ENCODE measurements around the gene HTRA2.

Gene HTRA2

GRCh38 chr2:74497777-74498499 lies 31.8 kb upstream of the HTRA2 start:
- H3K27me3 Mint-ChIP-seq = peaks cover 46% of the 10 kb centered on the region

DNA sequence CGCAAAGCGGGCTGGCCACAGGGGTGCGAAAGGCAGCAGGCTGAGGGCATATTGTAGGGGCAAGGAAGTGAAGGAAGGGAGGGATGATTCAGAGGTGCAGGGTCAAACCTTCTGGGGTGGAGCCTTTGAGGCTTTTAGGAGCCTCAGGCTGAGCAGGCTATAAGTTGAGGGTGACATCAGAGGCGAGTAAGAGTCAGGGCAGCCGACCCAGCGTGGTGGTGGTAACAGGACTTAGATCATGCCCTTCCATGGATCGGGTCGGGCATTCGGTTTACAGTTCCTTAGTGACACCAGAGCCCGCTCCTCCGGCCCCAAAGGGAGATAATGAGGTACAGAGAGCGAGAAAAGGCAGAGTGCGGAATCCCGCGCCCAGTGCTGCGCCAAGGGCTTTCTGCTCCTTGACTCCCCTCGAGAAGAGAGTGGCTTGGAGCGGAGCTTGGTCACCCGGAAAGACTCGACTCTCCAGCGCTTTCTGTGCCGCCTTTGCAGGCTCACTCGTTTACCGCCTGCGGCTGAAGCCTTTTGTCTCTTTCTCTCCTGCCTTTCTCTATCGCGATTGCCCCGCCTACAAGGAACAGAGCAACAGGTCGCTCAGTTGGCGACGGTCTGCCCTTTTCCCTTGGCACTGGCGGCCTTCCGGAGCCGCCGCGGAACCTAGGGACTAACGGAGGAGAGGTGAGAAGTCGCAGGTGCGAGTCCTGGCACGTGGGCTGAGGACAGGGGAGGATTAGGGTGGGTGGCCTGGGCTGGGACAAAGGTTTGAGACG lies 31.1 kb upstream of the HTRA2 start:
- Mint-ChIP-seq H3K9me3 (no peaks in the 10 kb centered on the region), H3K4me1 (ENCODE audit: low read depth) (peaks cover 48% of the 10 kb centered on the region), H3K36me3 (ENCODE audit: low read depth) (peaks cover 8% of the 10 kb centered on the region), H3K27me3 (peaks cover 50% of the 10 kb centered on the region), H3K27ac (peak overlapping the region; percentile 77), H3K4me3 (peak overlapping the region; percentile 80)

More at GRCh38 chr2:74497777-74498499, 31.8 kb upstream of the HTRA2 start:
- Mint-ChIP-seq H3K4me1 (ENCODE audit: low read depth) (peaks cover 42% of the 10 kb centered on the region), H3K9me3 (no peaks in the 10 kb centered on the region), H3K4me3 (peak overlapping the region; percentile 80), H3K27ac (peak overlapping the region; percentile 77), H3K36me3 (ENCODE audit: low read depth) (peaks cover 11% of the 10 kb centered on the region)

GRCh38 chr2:74499267-74499939 lies 30.3 kb upstream of the HTRA2 start, which contains the start of gene LBX2:
TSS of gene LBX2 (minus strand) at chr2:74499603. CDS start at chr2:74499537, 66 bp downstream.
- Mint-ChIP-seq H3K4me3 (peak within 1 kb of the TSS; percentile 80), H3K36me3 (ENCODE audit: low read depth) (peaks cover 1% of the 10 kb centered on the region), H3K27me3 (peaks cover 56% of the 10 kb centered on the region), H3K27ac (peak within 1 kb of the TSS; percentile 77), H3K9me3 (no peaks in the 10 kb centered on the region), H3K4me1 (ENCODE audit: low read depth) (peaks cover 55% of the 10 kb centered on the region)

DNA sequence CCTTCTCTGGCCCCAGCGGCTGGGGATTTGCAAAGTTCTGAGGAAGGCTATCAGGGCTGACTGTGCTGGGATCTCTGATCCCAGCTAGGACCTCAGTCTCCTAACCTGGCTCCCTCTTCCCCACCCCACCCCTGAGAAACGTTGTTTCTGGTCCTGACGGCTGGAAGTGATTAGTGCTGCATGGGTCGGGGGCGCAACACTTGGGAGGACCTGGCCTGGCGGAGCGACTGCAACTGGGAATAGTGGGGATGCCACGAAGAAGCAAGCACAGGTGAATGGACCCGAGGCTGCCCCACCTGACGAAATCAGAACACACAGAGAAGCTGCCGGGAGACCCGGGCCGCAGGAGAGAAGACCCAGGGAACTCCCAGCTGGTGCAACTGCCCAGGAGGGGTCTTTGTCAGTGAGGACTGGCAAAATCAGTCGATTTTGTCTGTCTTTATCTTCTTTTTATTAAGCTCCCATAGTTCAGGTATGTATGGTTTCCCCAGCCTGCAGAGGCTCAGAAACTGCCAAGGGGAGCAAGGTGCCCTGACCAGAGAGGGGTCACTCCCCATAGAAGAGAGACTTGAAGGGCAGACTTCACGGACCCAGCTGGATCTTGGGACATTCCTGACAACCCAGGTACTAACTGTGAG lies 29.7 kb upstream of the HTRA2 start:
- Mint-ChIP-seq H3K4me1 (ENCODE audit: low read depth) (peaks cover 62% of the 10 kb centered on the region), H3K27me3 (peaks cover 61% of the 10 kb centered on the region), H3K27ac (no peak overlapping the region), H3K9me3 (no peaks in the 10 kb centered on the region), H3K36me3 (ENCODE audit: low read depth) (peaks cover 7% of the 10 kb centered on the region), H3K4me3 (no peak overlapping the region)

DNA sequence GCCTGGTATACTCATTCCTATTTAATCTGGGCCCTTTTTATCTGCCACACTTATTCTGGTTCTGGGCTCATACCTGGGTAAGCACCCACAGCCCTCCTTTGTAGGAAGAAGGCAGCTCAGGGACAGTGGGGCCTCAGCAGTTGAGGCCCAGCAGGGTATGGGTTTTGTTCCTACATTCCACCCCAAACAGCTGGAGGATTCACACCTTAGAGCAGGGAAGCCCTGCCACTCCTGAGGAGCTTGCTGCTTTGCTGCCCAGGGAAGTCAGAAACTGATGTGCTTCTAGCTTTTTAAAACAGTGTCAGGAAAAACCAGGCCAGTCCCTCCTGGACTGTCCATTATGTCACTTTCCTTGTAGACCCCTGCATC lies 29.2 kb upstream of the HTRA2 start:
- Mint-ChIP-seq H3K9me3 (no peaks in the 10 kb centered on the region), H3K36me3 (ENCODE audit: low read depth) (peaks cover 12% of the 10 kb centered on the region), H3K27me3 (peaks cover 61% of the 10 kb centered on the region), H3K4me1 (ENCODE audit: low read depth) (peaks cover 67% of the 10 kb centered on the region), H3K4me3 (no peak overlapping the region), H3K27ac (no peak overlapping the region)

GRCh38 chr2:74501335-74502071 lies 28.2 kb upstream of the HTRA2 start:
- Mint-ChIP-seq H3K4me1 (ENCODE audit: low read depth) (peaks cover 72% of the 10 kb centered on the region), H3K9me3 (no peaks in the 10 kb centered on the region), H3K4me3 (no peak overlapping the region), H3K27ac (no peak overlapping the region), H3K27me3 (peaks cover 61% of the 10 kb centered on the region), H3K36me3 (ENCODE audit: low read depth) (peaks cover 20% of the 10 kb centered on the region)

DNA sequence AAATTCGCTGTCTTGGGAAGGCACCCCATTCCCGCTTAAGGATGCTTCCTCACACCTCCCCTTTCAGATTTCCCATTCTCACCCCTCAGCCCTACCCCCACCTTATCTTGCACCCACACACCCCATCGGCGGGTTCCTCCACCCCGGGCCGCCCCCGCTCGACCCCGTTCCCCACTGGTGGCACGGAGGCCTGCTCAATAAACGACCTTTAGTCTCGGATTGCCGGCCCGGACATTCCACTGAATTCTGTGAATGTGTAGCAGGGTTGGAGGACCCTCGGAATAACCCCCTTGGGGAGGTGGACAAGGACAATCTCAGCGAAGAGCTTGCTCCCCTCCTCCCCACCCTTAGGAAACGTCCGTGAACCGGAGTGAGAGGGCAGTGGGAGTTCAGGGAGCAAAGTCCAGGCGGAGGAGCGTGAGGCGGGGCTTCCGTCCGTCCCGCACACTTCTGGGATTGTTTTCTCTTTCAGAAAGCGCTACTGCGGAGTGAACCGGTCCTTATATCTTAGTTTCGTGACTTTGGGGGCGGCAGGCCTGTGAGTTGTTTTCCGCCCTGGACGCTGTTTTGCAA lies 27.5 kb upstream of the HTRA2 start:
- Mint-ChIP-seq H3K36me3 (ENCODE audit: low read depth) (peaks cover 25% of the 10 kb centered on the region), H3K4me3 (peak overlapping the region; percentile 73), H3K27me3 (peaks cover 61% of the 10 kb centered on the region), H3K9me3 (no peaks in the 10 kb centered on the region), H3K27ac (no peak overlapping the region), H3K4me1 (ENCODE audit: low read depth) (peaks cover 80% of the 10 kb centered on the region)

GRCh38 chr2:74502720-74503505 lies 26.8 kb upstream of the HTRA2 start:
- Mint-ChIP-seq H3K27ac (no peak overlapping the region), H3K4me1 (ENCODE audit: low read depth) (peaks cover 79% of the 10 kb centered on the region), H3K36me3 (ENCODE audit: low read depth) (peaks cover 28% of the 10 kb centered on the region), H3K27me3 (peaks cover 57% of the 10 kb centered on the region), H3K9me3 (no peaks in the 10 kb centered on the region), H3K4me3 (peak overlapping the region; percentile 73)

- H3K27me3 Mint-ChIP-seq = peaks cover 51% of the 10 kb centered on the region
- H3K9me3 Mint-ChIP-seq = no peaks in the 10 kb centered on the region
- H3K27ac Mint-ChIP-seq = no peak overlapping the region
- peaks cover 28% of the 10 kb centered on the region for H3K36me3 Mint-ChIP-seq (ENCODE audit: low read depth)
- peak overlapping the region; percentile 73 for H3K4me3 Mint-ChIP-seq
- H3K4me1 Mint-ChIP-seq (ENCODE audit: low read depth) = peaks cover 77% of the 10 kb centered on the region
Measured at GRCh38 chr2:74503506-74504475, 25.9 kb upstream of the HTRA2 start.

GRCh38 chr2:74504591-74504990 lies 25.1 kb upstream of the HTRA2 start:
- Mint-ChIP-seq H3K4me3 (peak overlapping the region; percentile 31), H3K27ac (no peak overlapping the region), H3K27me3 (peaks cover 48% of the 10 kb centered on the region), H3K36me3 (ENCODE audit: low read depth) (peaks cover 28% of the 10 kb centered on the region), H3K9me3 (no peaks in the 10 kb centered on the region), H3K4me1 (ENCODE audit: low read depth) (peaks cover 72% of the 10 kb centered on the region)

DNA sequence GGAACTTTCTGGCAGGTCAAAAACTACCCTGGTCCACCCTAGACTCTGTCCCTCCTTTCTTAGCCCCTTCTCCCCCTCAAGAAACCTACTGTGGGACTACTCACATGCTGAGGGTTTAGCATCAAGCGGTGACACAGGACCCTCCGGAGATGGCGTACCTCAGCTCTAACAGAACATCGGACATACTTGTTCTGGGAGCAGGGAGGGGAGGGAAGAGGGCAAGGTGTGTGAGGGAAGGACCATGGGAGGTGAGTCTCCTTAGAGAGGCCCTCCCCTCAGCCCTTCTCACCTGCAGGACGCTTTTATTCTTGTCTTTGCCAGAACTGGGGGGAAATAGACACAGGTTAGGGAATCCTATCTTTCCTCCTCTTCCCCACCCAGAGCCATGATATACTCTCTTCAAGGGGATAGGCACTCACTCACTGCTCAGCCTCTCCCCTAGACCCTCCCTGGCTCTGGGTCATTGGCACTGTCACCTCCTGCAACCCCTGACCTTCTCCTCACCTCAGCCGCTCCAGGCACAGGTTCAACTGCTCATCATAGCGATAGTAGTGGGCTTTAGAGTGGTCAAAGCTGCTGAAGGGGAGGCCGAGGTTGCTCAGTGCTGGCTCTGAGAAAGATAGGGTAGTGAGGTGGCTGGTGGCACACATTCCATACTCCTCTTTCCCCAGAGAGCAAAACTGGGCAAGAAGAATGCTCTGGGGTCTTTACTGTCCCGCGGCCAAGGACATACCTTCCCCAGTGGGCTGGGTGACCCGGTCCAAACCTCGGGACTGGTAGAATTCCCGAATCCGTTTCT lies 24.1 kb upstream of the HTRA2 start:
- peaks cover 65% of the 10 kb centered on the region for H3K4me1 Mint-ChIP-seq (ENCODE audit: low read depth)
- no peaks in the 10 kb centered on the region for H3K9me3 Mint-ChIP-seq
- peak overlapping the region; percentile 28 for H3K4me3 Mint-ChIP-seq
- H3K27ac Mint-ChIP-seq = no peak overlapping the region
- peaks cover 44% of the 10 kb centered on the region for H3K27me3 Mint-ChIP-seq
- peaks cover 28% of the 10 kb centered on the region for H3K36me3 Mint-ChIP-seq (ENCODE audit: low read depth)

Measured in stimulated activated naive CD8-positive, alpha-beta T cell treated with anti-CD3 and anti-CD28 coated beads, Interleukin-15, Interleukin-2, amounts not matched to agents 100 ng/mL and 50 ng/mL, for 24 hours (primary cell).